Stimulated activated naive CD8-positive, alpha-beta T cell treated with anti-CD3 and anti-CD28 coated beads, Interleukin-15, Interleukin-2, amounts not matched to agents 100 U/mL and 50 U/mL, for 24 hours (primary cell): ENCODE measurements around the gene ANGEL2.

Experiments
- ATAC-seq: fragments of 150-1000 bp; cut with Tn5 transposase; one replicate; pipeline ENCODE4 v1.10.0; 2021
- DNase-seq: peaks from one replicate; pipeline ENCODE4 v3.0.0; 2021

Gene ANGEL2

GRCh38 chr1:212951126-212951946 lies 64.3 kb downstream of the ANGEL2 start:
- ATAC-seq, result peak; percentile 10

GRCh38 chr1:212950243-212951125 lies 65.2 kb downstream of the ANGEL2 start, which contains the start of gene VASH2:
Gene VASH2 (plus strand): TSS chr1:212950541. CDS start chr1:212951543, 1,002 bp downstream.
- ATAC-seq (peak; percentile 96), DNase-seq (peak; percentile 73)

More at GRCh38 chr1:212951126-212951946, 64.3 kb downstream of the ANGEL2 start:
- peak; percentile 7 for DNase-seq

- no peak for ATAC-seq
- no peak for DNase-seq
These were observed 65.9 kb downstream of the ANGEL2 start for GRCh38 chr1:212949771-212950170.

- ATAC-seq (no peak), DNase-seq (no peak)
These were observed 68.8 kb downstream of the ANGEL2 start for GRCh38 chr1:212946872-212947271.

- DNase-seq (no peak), ATAC-seq (no peak)
These were observed 70.1 kb downstream of the ANGEL2 start for GRCh38 chr1:212945463-212946160.

- ATAC-seq, result no peak
- DNase-seq, result no peak
These were observed 70.6 kb downstream of the ANGEL2 start for GRCh38 chr1:212945056-212945455.

- ATAC-seq, result no peak
- no peak for DNase-seq
These were observed 71.3 kb downstream of the ANGEL2 start for GRCh38 chr1:212944229-212944901.

- ATAC-seq, result no peak
- no peak for DNase-seq
These were observed 72.3 kb downstream of the ANGEL2 start for GRCh38 chr1:212943393-212943710.

- DNase-seq (no peak), ATAC-seq (no peak)
These were observed 72.8 kb downstream of the ANGEL2 start for GRCh38 chr1:212942679-212943392.
